ENCODE results near the gene PGF.

DNA sequence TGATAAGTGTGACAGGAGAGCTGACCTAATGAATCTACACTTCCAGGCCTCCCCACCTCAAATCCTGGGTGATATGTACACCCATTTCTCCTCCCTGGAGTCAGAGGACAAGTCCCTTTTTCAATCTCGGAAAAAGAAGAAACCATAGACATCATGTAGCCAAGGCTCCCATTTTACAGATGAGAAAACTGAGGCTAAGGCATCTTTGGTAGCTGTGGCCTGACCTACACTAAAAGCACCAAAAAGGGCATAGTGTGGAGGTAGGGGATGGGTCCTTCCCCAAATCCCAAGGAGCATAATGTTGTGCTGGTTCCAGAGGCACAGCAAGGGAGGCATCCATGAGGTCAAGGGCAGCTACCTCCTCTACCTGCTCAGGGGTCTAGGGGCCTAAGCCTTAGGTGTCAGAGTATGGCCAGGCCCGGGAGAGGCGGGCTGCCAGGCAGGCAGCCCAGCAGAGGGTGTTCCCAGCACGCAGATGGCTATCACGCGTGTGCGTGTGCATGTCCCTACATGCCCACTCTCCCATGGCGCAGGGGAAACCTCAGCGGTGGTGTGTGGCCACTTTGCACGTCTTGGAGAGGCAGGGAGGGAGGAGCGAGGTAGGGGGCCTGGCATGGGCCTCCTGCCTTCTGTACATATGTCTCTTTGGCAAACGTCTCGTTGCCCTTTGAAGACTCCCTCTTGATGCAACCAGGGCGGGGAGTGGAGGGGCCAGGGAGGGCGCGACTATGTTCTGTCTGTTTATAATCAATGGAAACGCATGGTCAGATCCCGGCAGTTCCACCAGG lies 2.5 kb downstream of the PGF start:
- no peak for TF ChIP-seq POLR2AphosphoS5 (IDR thresholded peaks at IDR 0.05; ENCODE audit: borderline replicate concordance, low read depth, low read length)
- no peak for TF ChIP-seq EZH2 (IDR thresholded peaks at IDR 0.05)

All from SK-N-MC (cell line).